D341Med (cell line): ENCODE measurements around the gene SLC4A9.
"Not testable (repeated sequence)": the region's sequence is repeated elsewhere in the genome, so short reads cannot be mapped to it uniquely, and the experiment has no call there.

ENCODE experiments used
- DNase-seq: peaks from one replicate; pipeline ENCODE4 v3.0.0; 2012; ENCODE audit warnings: low spot score

The SLC4A9 gene

GRCh38 chr5:140401362-140402257 lies 41.6 kb downstream of the SLC4A9 start, which contains the start of gene ANKHD1:
ANKHD1 (plus strand) TSS chr5:140401833; CDS start chr5:140401968, 135 bp downstream.
- peak; percentile 93 for DNase-seq

- DNase-seq, result peak; percentile 52
These were observed 42.5 kb downstream of the SLC4A9 start for GRCh38 chr5:140402258-140403074.

GRCh38 chr5:140403613-140404012 lies 43.6 kb downstream of the SLC4A9 start:
- no peak for DNase-seq

- no peak for DNase-seq
These were observed 48.8 kb downstream of the SLC4A9 start for GRCh38 chr5:140408750-140409241.

- no peak for DNase-seq
These were observed 53.2 kb downstream of the SLC4A9 start for GRCh38 chr5:140413230-140413629.

DNA sequence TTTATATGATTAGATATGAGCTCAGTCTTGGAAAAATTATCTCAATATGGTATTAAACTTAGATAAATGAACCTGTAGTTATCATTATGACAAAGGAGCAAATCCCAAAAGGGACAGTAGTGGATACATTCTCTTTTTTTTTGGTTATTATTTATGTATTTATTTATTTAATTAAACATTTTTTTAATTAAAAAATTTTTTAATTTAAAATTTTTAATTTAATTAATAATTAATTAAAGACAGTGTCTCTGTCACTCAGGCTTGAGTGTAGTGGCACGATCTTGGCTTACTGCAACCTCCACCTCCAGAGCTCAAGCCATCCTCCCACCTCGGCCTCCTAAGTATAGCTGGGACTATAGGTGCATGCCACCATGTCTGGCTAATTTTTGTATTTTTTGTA lies 57.2 kb downstream of the SLC4A9 start:
- no peak for DNase-seq

GRCh38 chr5:140418862-140419520 lies 59.0 kb downstream of the SLC4A9 start:
- no peak for DNase-seq

- no peak for DNase-seq
These were observed 60.2 kb downstream of the SLC4A9 start for GRCh38 chr5:140420226-140420570.

DNA sequence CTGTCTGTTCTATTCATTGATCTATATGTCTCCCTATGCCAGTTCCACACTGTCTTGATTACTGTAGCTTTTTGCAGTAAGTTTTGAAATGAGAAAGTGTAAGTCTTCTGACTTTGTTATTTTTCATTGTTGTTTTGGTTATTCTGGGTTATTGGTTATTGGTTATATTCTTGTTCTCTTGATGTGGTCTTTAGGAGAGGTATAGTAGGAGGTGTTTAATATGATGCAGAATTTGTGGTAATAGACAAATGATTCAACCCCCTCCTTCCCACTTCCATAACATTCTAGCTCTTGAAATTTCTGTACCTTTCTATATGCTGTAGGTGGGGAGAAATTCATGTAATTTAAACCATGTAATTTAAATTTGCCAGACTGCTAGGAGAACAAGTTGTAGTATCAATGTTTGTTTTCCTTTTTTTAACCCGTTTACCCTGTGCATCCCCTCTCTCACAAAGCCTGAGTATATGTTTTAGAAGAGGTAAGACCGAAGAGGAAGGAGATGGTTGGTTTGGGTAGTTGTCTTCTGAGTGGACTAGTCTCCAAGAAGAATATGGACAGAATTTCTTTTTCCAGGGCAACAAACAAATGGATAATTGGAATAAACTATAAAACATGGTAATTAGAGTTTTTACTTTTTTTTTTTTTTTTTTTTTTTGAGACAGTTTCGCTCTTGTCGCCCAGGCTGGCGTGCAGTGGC lies 60.8 kb downstream of the SLC4A9 start:
- no peak for DNase-seq

GRCh38 chr5:140421375-140421774 lies 61.4 kb downstream of the SLC4A9 start:
- DNase-seq, result not testable (repeated sequence)

- DNase-seq, result no peak
These were observed 63.6 kb downstream of the SLC4A9 start for GRCh38 chr5:140423609-140424008.

GRCh38 chr5:140424135-140424534 lies 64.1 kb downstream of the SLC4A9 start:
- DNase-seq, result no peak
